Endothelial cell of umbilical vein (primary cell): ENCODE results near the gene ST8SIA6. TPM values are rescaled to one million over a fixed set of nuclear protein-coding genes. Genes with fewer than 3 reads are reported as not detected.

Experiments used
- BruUV-seq: library from RNA; stranded (reverse); fragments of 400-500 nt; replicated peaks from 2 replicates; lab custom pipeline; 2021; lab: Mats Ljungman, UMichigan
- CTCF ChIA-PET: fragments of 300-600, 350-600 bp; sonication (Branson Sonifier 250); formaldehyde crosslinking; loops from one replicate; lab custom pipeline; 2021; ENCODE audit warnings: antibody characterized with exemption, inconsistent platforms; lab: Charles Lee
- POLR2A ChIA-PET: fragments of 300-600, 350-600 bp; sonication (Branson Sonifier 250); formaldehyde crosslinking; loops from one replicate; lab custom pipeline; 2021; ENCODE audit warnings: antibody characterized with exemption, inconsistent platforms; lab: Charles Lee
- DNase-seq: peaks from one replicate; pipeline ENCODE4 v3.0.0-alpha.2; 2011; ENCODE audit warnings: low read depth, low spot score
- FAIRE-seq: peaks from 2 replicates; lab custom pipeline; 2011; peaks lifted over from hg19 to GRCh38; lab: Jason Lieb, UNC
- H2AFZ ChIP-seq: 2 replicates; pipeline ENCODE4 v1.6.0; 2012; ENCODE audit warnings: low read depth, low read length, control low read depth, inconsistent platforms
- H3K27ac ChIP-seq: 2 replicates; pipeline ENCODE4 v1.5.1; 2011; ENCODE audit warnings: low read depth, mild to moderate bottlenecking, control low read depth, low read length, moderate library complexity; ENCODE audit not compliant: insufficient read depth
- H3K27me3 ChIP-seq, 2 experiments: 2 replicates each; pipeline versions ENCODE4 v1.6.0 to v1.6.1; 2011; ENCODE audit warnings: low read length in 2 of 2, mixed read lengths in 1 of 2; ENCODE audit not compliant: control insufficient read depth in 2 of 2, insufficient read depth in 2 of 2
- H3K36me3 ChIP-seq, 2 experiments: 2 replicates in 1 of 2; 3 replicates in 1 of 2; pipeline ENCODE4 v1.5.1; 2011; ENCODE audit warnings: low read length in 2 of 2, mild to moderate bottlenecking in 1 of 2, moderate library complexity in 1 of 2; ENCODE audit not compliant: control insufficient read depth in 2 of 2, insufficient read depth in 2 of 2; ENCODE audit errors: extremely low read depth in 1 of 2
- H3K4me1 ChIP-seq: 3 replicates; pipeline ENCODE4 v1.5.1; 2011; ENCODE audit warnings: mild to moderate bottlenecking, low read length; ENCODE audit not compliant: control insufficient read depth, insufficient read depth; ENCODE audit errors: extremely low read depth
- H3K4me2 ChIP-seq: 2 replicates; pipeline ENCODE4 v1.6.1; 2011; ENCODE audit warnings: low read length, control low read depth, mixed read lengths; ENCODE audit not compliant: insufficient read depth
- H3K4me3 ChIP-seq, 3 experiments: fragments of 200-600 bp in 1 of 3; sonication (generic), shearing (Covaris generic) in 1 of 3; replicated peaks in 1 of 3; 2 replicates each; pipeline ENCODE4 v1.5.1; 2011 to 2016; ENCODE audit warnings: control low read depth in 3 of 3, low read length in 3 of 3, mild to moderate bottlenecking in 2 of 3, inconsistent platforms in 1 of 3, low read depth in 1 of 3, moderate library complexity in 1 of 3; ENCODE audit not compliant: insufficient read depth in 1 of 3
- H3K79me2 ChIP-seq: 2 replicates; pipeline ENCODE4 v1.6.0; 2012; ENCODE audit warnings: low read length, inconsistent platforms; ENCODE audit not compliant: control insufficient read depth, insufficient read depth
- H3K9ac ChIP-seq: replicated peaks from 2 replicates; pipeline ENCODE3; 2011; ENCODE audit warnings: low read length, control low read depth; ENCODE audit not compliant: insufficient read depth; ENCODE audit errors: extremely low read depth
- H3K9me1 ChIP-seq: replicated peaks from 3 replicates; pipeline ENCODE4 v1.6.0; 2011; ENCODE audit warnings: mild to moderate bottlenecking, low read length; ENCODE audit not compliant: control insufficient read depth, insufficient read depth; ENCODE audit errors: extremely low read depth
- H3K9me3 ChIP-seq: replicated peaks from 2 replicates; pipeline ENCODE4 v1.5.1; 2012; ENCODE audit warnings: low read length, inconsistent platforms; ENCODE audit not compliant: control insufficient read depth, insufficient read depth
- H4K20me1 ChIP-seq: replicated peaks from 2 replicates; pipeline ENCODE3; 2011; ENCODE audit warnings: mild to moderate bottlenecking, low read length; ENCODE audit not compliant: control insufficient read depth, insufficient read depth; ENCODE audit errors: extremely low read depth
- CTCF ChIP-seq, 2 donors: IDR thresholded peaks; 1 replicate in 1 of 2; 2 replicates in 1 of 2; pipeline ENCODE4 v1.5.1; 2011; ENCODE audit warnings: low read length in 2 of 2, mild to moderate bottlenecking in 2 of 2, moderate library complexity in 2 of 2, control low read depth in 1 of 2, inconsistent platforms in 1 of 2, low read depth in 1 of 2; ENCODE audit not compliant: insufficient read depth in 1 of 2; ENCODE audit errors: extremely low read depth in 1 of 2
- EZH2 ChIP-seq: IDR thresholded peaks from 2 replicates; pipeline ENCODE4 v1.6.1; 2012; ENCODE audit warnings: borderline replicate concordance, low read depth, mild to moderate bottlenecking, moderate library complexity, low read length, inconsistent platforms; ENCODE audit not compliant: severe bottlenecking
- FOS ChIP-seq: IDR thresholded peaks from 2 replicates; pipeline ENCODE4 v1.6.1; 2011; ENCODE audit warnings: mild to moderate bottlenecking, low read length, moderate library complexity, borderline replicate concordance; ENCODE audit not compliant: insufficient read depth
- GATA2 ChIP-seq: IDR thresholded peaks from 2 replicates; pipeline ENCODE4 v1.7.0; 2011; ENCODE audit warnings: low read depth, mild to moderate bottlenecking, moderate library complexity, mixed read lengths, low read length; ENCODE audit not compliant: insufficient read length, insufficient read depth
- JUN ChIP-seq: IDR thresholded peaks from 2 replicates; pipeline ENCODE4 v1.6.1; 2011; ENCODE audit warnings: borderline replicate concordance, low read depth; ENCODE audit not compliant: insufficient read length, insufficient read depth
- MAX ChIP-seq: IDR thresholded peaks from 2 replicates; pipeline ENCODE4 v1.6.1; 2011; ENCODE audit not compliant: insufficient read depth, insufficient read length
- MYC ChIP-seq: IDR thresholded peaks from one replicate; pipeline ENCODE4 v1.6.1; 2011; ENCODE audit warnings: mild to moderate bottlenecking, low read depth, low read length
- POLR2A ChIP-seq: IDR thresholded peaks from 2 replicates; pipeline ENCODE4 v1.6.1; 2012; ENCODE audit warnings: low read depth, mild to moderate bottlenecking, control low read depth, low read length
- POLR2AphosphoS5 ChIP-seq: IDR thresholded peaks from 2 replicates; pipeline ENCODE4 v1.6.1; 2012; ENCODE audit warnings: low read depth, mild to moderate bottlenecking, control low read depth, low read length, moderate library complexity; ENCODE audit not compliant: insufficient read depth
- dilution Hi-C: fragments of 300-500 bp; cut with MboI; formaldehyde crosslinking; loops from one replicate; pipeline ENCODE4 v1.15.0; 2019; ENCODE audit warnings: low sequenced_read_pairs; ENCODE audit not compliant: extremely low pct_ligation_motif_present
- intact Hi-C: fragments of 100-400 bp; cut with micrococcal nuclease; formaldehyde crosslinking; loops from one replicate; pipeline ENCODE4 v1.10.0; 2022
- polyA plus RNA-seq, 4 experiments: library from polyadenylated mRNA; depleted of rRNA in 3 of 4; stranded (reverse) in 3 of 4; unstranded in 1 of 4; fragments of >200 nt; gene quantifications; 2 replicates each; pipeline versions ENCODE4 v1.2.1 to v1.2.3, GENCODE V29; 2011 to 2012; ENCODE audit warnings: missing spikeins in 1 of 4
- total RNA-seq: library from RNA; stranded (reverse); gene quantifications from 2 replicates; pipeline ENCODE4 v1.2.3, GENCODE V29; 2021

ST8SIA6 gene
- total and polyA plus RNA-seq, 2 donors (not counting 3 experiments of a cell fraction or from before 2014, with no cell fraction given) = 0.40 to 0.51 TPM

- Histone ChIP-seq H3K9me3 (no peaks in the 10 kb centered on the region), H2AFZ (no peak overlapping the region), H3K9ac (no peak overlapping the region), H3K27me3 (no peaks in the 10 kb centered on the region), H4K20me1 (no peaks in the 10 kb centered on the region), H3K27ac (no peak overlapping the region), H3K79me2 (no peaks in the 10 kb centered on the region), H3K4me3 (no peak overlapping the region), H3K9me1 (no peaks in the 10 kb centered on the region), H3K4me1 (peaks cover 9% of the 10 kb centered on the region), H3K4me2 (no peak overlapping the region), H3K36me3 (no peaks in the 10 kb centered on the region)
- FAIRE-seq (no peak), DNase-seq (no peak)
- POLR2A ChIA-PET = no interaction called here
- intact Hi-C loops (no loop called here), dilution Hi-C loops (no loop called here)
- BruUV-seq = no TSS peak
- CTCF ChIA-PET = interaction anchor here (1.0 to 1.2 kb wide), 3 partner anchors 12 to 135 kb away, joined by 3 to 4 read pairs (median 3); no protein-coding TSS in a partner anchor
- no peak for TF ChIP-seq EZH2
- TF ChIP-seq POLR2AphosphoS5 = no peak
- TF ChIP-seq MYC = no peak
- no peak for TF ChIP-seq JUN
- TF ChIP-seq FOS = no peak
- TF ChIP-seq GATA2 = no peak
- no peak for TF ChIP-seq MAX
- TF ChIP-seq CTCF (IDR thresholded peaks at IDR 0.05; ENCODE audit: extremely low read depth in 1 of 2, insufficient read depth in 1 of 2, low read depth in 1 of 2, low read length in 2 of 2) = no peak
- TF ChIP-seq POLR2A = no peak
Observed at GRCh38 chr10:17457083-17457482, 2.7 kb upstream of the ST8SIA6 start.
